B cell (primary cell): Measurements from ENCODE around the gene ANKS6. TPM values are rescaled to one million over a fixed set of nuclear protein-coding genes. Genes with fewer than 3 reads are reported as not detected.

ENCODE experiments used
- ATAC-seq: fragments of 200-7000 bp; cut with Tn5 transposase; one replicate; pipeline ENCODE4 v1.10.0; 2021; ENCODE audit warnings: low read depth, mild to moderate bottlenecking, moderate number of reproducible peaks, moderate library complexity
- CTCF ChIA-PET: fragments of 350-600 bp; sonication (Branson Sonifier 250); formaldehyde crosslinking; loops from one replicate; lab custom pipeline; 2021; ENCODE audit warnings: antibody characterized with exemption, inconsistent platforms; lab: Charles Lee
- POLR2A ChIA-PET: fragments of 350-600 bp; sonication (Branson Sonifier 250); formaldehyde crosslinking; loops from one replicate; lab custom pipeline; 2021; ENCODE audit warnings: antibody characterized with exemption; lab: Charles Lee
- DNase-seq: peaks from one replicate; pipeline ENCODE4 v3.0.0; 2013
- H2AFZ ChIP-seq: 2 replicates; pipeline ENCODE4 v1.6.1; 2012; ENCODE audit warnings: mild to moderate bottlenecking, low read depth, low read length; ENCODE audit not compliant: insufficient read depth, poor library complexity, severe bottlenecking
- H3K27ac ChIP-seq, 2 donors: 1 replicate in 1 of 2; 2 replicates in 1 of 2; pipeline ENCODE4 v1.5.1; 2012 to 2013; ENCODE audit warnings: low read length in 2 of 2, mild to moderate bottlenecking in 2 of 2, moderate library complexity in 1 of 2
- H3K27me3 ChIP-seq, 4 experiments: fragments of 200-600 bp in 1 of 4; sonication (generic) in 1 of 4; replicated peaks in 1 of 4; 1 replicate in 2 of 4; 2 replicates in 2 of 4; pipeline versions ENCODE4 v1.6.1 to v1.7.0; 2013 to 2016; ENCODE audit warnings: low read length in 3 of 4, mild to moderate bottlenecking in 2 of 4, mixed read lengths in 1 of 4, moderate library complexity in 1 of 4; ENCODE audit not compliant: insufficient read depth in 4 of 4, control insufficient read depth in 3 of 4; ENCODE audit errors: control extremely low read depth in 1 of 4
- H3K36me3 ChIP-seq, 2 experiments: replicated peaks in 1 of 2; 1 replicate in 1 of 2; 2 replicates in 1 of 2; pipeline versions ENCODE4 v1.6.1 to v1.7.1; 2013; ENCODE audit warnings: low read length in 1 of 2; ENCODE audit not compliant: insufficient read depth in 2 of 2, control insufficient read depth in 1 of 2; ENCODE audit errors: control extremely low read depth in 1 of 2, extremely low read depth in 1 of 2
- H3K4me1 ChIP-seq, 2 donors: fragments of 200-600 bp in 1 of 2; sonication (generic) in 1 of 2; 1 replicate in 1 of 2; 2 replicates in 1 of 2; pipeline versions ENCODE4 v1.5.1 to v1.6.1; 2013 to 2017; ENCODE audit warnings: low read length in 2 of 2; ENCODE audit not compliant: control insufficient read depth in 2 of 2, insufficient read depth in 2 of 2
- H3K4me2 ChIP-seq: replicated peaks from 2 replicates; pipeline ENCODE3; 2012; ENCODE audit warnings: mild to moderate bottlenecking, low read depth, low read length; ENCODE audit not compliant: poor library complexity, severe bottlenecking
- H3K4me3 ChIP-seq, 5 experiments: fragments of 200-600 bp in 1 of 5; sonication (generic) in 1 of 5; 1 replicate in 3 of 5; 2 replicates in 2 of 5; pipeline versions ENCODE4 v1.5.1 to v1.7.0; 2011 to 2016; ENCODE audit warnings: low read length in 4 of 5, mild to moderate bottlenecking in 4 of 5, low read depth in 2 of 5, control low read depth in 1 of 5, moderate library complexity in 1 of 5; ENCODE audit not compliant: insufficient read depth in 1 of 5; ENCODE audit errors: control extremely low read depth in 1 of 5, extremely low read depth in 1 of 5
- H3K79me2 ChIP-seq: fragments of 200-600 bp; sonication (generic); one replicate; pipeline ENCODE4 v1.6.0; 2016; ENCODE audit warnings: low read length; ENCODE audit not compliant: control insufficient read depth, insufficient read depth
- H3K9ac ChIP-seq: fragments of 200-600 bp; sonication (generic); 2 replicates; pipeline ENCODE4 v1.6.1; 2017; ENCODE audit warnings: mild to moderate bottlenecking, low read length, moderate library complexity
- H3K9me3 ChIP-seq, 3 donors: one replicate each; pipeline versions ENCODE4 v1.6.1 to v1.7.1; 2013; ENCODE audit warnings: low read length in 2 of 3; ENCODE audit not compliant: control insufficient read depth in 2 of 3, insufficient read depth in 1 of 3; ENCODE audit errors: control extremely low read depth in 1 of 3
- H4K20me1 ChIP-seq: 2 replicates; pipeline ENCODE4 v1.6.0; 2012; ENCODE audit warnings: mild to moderate bottlenecking, low read length; ENCODE audit not compliant: insufficient read depth, control insufficient read depth, poor library complexity, severe bottlenecking
- H3K27ac Mint-ChIP-seq: one replicate; pipeline ENCODE4 v1.8.0; 2021; ENCODE audit warnings: mixed read lengths
- H3K27me3 Mint-ChIP-seq: one replicate; pipeline ENCODE4 v1.8.0; 2021; ENCODE audit warnings: mixed read lengths
- H3K4me1 Mint-ChIP-seq: one replicate; pipeline ENCODE4 v1.8.0; 2021; ENCODE audit warnings: mixed read lengths
- H3K4me3 Mint-ChIP-seq: one replicate; pipeline ENCODE4 v1.8.0; 2021; ENCODE audit warnings: mixed read lengths
- H3K9me3 Mint-ChIP-seq: one replicate; pipeline ENCODE4 v1.8.0; 2022; ENCODE audit warnings: mixed read lengths; ENCODE audit not compliant: insufficient read depth
- CTCF ChIP-seq: fragments of 200-600 bp; IDR thresholded peaks from one replicate; pipeline ENCODE4 v1.8.0; 2022; ENCODE audit warnings: antibody characterized with exemption, mild to moderate bottlenecking
- EZH2 ChIP-seq: IDR thresholded peaks from 2 replicates; pipeline ENCODE4 v1.6.1; 2012; ENCODE audit warnings: borderline replicate concordance, low read depth, mild to moderate bottlenecking, moderate library complexity, low read length; ENCODE audit not compliant: insufficient read depth, poor library complexity, severe bottlenecking
- WGBS: methylation state at CpG from one replicate; pipeline ENCODE4 v1.1.5; 2013; ENCODE audit warnings: missing lambda C conversion rate; ENCODE audit not compliant: insufficient coverage; 5-methylcytosine and 5-hydroxymethylcytosine counted together
- intact Hi-C: fragments of 100-400 bp; cut with micrococcal nuclease; formaldehyde crosslinking; loops from one replicate; pipeline ENCODE4 v1.10.0; 2022
- polyA plus RNA-seq: library from polyadenylated mRNA; depleted of rRNA; stranded (reverse); fragments of >200 nt; gene quantifications from 2 replicates; pipeline ENCODE4 v1.2.3, GENCODE V29; 2012
- total RNA-seq, 2 donors: library from RNA; stranded (reverse); fragments of 120-200 nt in 1 of 2; gene quantifications; 1 replicate in 1 of 2; 2 replicates in 1 of 2; pipeline versions ENCODE4 v1.2.3 to v1.2.4, GENCODE V29; 2013 to 2022

ANKS6 gene
- total and polyA plus RNA-seq, 2 donors (not counting 1 experiment from before 2014, with no cell fraction given), result 11.4 to 16.1 TPM

- ChIA-PET POLR2A (no interaction called here), CTCF (no interaction called here)
- Histone ChIP-seq H3K27ac (no peak overlapping the region), H2AFZ (no peak overlapping the region), H3K79me2 (no peaks in the 10 kb centered on the region), H3K4me1 (no peaks in the 10 kb centered on the region), H3K36me3 (no peaks in the 10 kb centered on the region), H3K4me3 (no peak overlapping the region), H3K4me2 (no peak overlapping the region), H3K9ac (no peak overlapping the region), H3K27me3 (peaks cover 0 to 3% (median 0%) of the 10 kb centered on the region in 4 experiments), H3K9me3 (no peaks in the 10 kb centered on the region), H4K20me1 (no peaks in the 10 kb centered on the region)
- peaks cover 16% of the 10 kb centered on the region for H3K27me3 Mint-ChIP-seq
- DNase-seq (no peak), ATAC-seq (no peak)
- H3K4me3 Mint-ChIP-seq, result no peak overlapping the region
- no peak overlapping the region for H3K27ac Mint-ChIP-seq
- no peaks in the 10 kb centered on the region for H3K9me3 Mint-ChIP-seq
- H3K4me1 Mint-ChIP-seq, result no peaks in the 10 kb centered on the region
- intact Hi-C loops, result no loop called here
- WGBS, result 100% methylated on average over 3 of the region's 7 CpGs
- no peak for TF ChIP-seq CTCF
- no peak for TF ChIP-seq EZH2
Observed at GRCh38 chr9:98692392-98692791, 104.0 kb downstream of the ANKS6 start.

GRCh38 chr9:98691890-98692289 lies 104.5 kb downstream of the ANKS6 start:
- Mint-ChIP-seq H3K9me3 (no peaks in the 10 kb centered on the region), H3K4me3 (no peak overlapping the region), H3K27me3 (peaks cover 16% of the 10 kb centered on the region), H3K27ac (no peak overlapping the region), H3K4me1 (no peaks in the 10 kb centered on the region)
- Histone ChIP-seq H2AFZ (no peak overlapping the region), H3K27me3 (peaks cover 0 to 3% (median 0%) of the 10 kb centered on the region in 4 experiments), H3K4me1 (no peaks in the 10 kb centered on the region), H3K4me3 (no peak overlapping the region), H3K27ac (no peak overlapping the region), H3K9me3 (no peaks in the 10 kb centered on the region), H3K4me2 (no peak overlapping the region), H3K79me2 (no peaks in the 10 kb centered on the region), H3K36me3 (no peaks in the 10 kb centered on the region), H3K9ac (no peak overlapping the region), H4K20me1 (no peaks in the 10 kb centered on the region)
- DNase-seq (no peak), ATAC-seq (no peak)
- 87% methylated on average over 3 of the region's 3 CpGs for WGBS
- TF ChIP-seq CTCF, result no peak
- intact Hi-C loops, result no loop called here
- ChIA-PET POLR2A (no interaction called here), CTCF (no interaction called here)
